ENCODE measurements around the gene VPREB3. TPM values are rescaled to one million over a fixed set of nuclear protein-coding genes. Genes with fewer than 3 reads are reported as not detected.

The VPREB3 gene
- total RNA-seq, 3 donors from 2014 or later = not detected

GRCh38 chr22:23704829-23705228, 49.4 kb downstream of the VPREB3 start:
- TF ChIP-seq, protein P1, sequence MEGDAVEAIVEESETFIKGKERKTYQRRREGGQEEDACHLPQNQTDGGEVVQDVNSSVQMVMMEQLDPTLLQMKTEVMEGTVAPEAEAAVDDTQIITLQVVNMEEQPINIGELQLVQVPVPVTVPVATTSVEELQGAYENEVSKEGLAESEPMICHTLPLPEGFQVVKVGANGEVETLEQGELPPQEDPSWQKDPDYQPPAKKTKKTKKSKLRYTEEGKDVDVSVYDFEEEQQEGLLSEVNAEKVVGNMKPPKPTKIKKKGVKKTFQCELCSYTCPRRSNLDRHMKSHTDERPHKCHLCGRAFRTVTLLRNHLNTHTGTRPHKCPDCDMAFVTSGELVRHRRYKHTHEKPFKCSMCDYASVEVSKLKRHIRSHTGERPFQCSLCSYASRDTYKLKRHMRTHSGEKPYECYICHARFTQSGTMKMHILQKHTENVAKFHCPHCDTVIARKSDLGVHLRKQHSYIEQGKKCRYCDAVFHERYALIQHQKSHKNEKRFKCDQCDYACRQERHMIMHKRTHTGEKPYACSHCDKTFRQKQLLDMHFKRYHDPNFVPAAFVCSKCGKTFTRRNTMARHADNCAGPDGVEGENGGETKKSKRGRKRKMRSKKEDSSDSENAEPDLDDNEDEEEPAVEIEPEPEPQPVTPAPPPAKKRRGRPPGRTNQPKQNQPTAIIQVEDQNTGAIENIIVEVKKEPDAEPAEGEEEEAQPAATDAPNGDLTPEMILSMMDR (IDR thresholded peaks at IDR 0.05) = no peak
- Histone ChIP-seq H3K27ac (no peak overlapping the region), H3K36me3 (no peaks in the 10 kb centered on the region), H3K9me3 (no peaks in the 10 kb centered on the region), H3K4me3 (no peak overlapping the region), H3K27me3 (no peaks in the 10 kb centered on the region), H3K4me1 (no peaks in the 10 kb centered on the region)
- DNase-seq (ENCODE audit: low spot score in 2 of 2) = no peak
- intact Hi-C loops (cut with DNase I; ENCODE audit: low total_unique reads) = no loop called here

DNA sequence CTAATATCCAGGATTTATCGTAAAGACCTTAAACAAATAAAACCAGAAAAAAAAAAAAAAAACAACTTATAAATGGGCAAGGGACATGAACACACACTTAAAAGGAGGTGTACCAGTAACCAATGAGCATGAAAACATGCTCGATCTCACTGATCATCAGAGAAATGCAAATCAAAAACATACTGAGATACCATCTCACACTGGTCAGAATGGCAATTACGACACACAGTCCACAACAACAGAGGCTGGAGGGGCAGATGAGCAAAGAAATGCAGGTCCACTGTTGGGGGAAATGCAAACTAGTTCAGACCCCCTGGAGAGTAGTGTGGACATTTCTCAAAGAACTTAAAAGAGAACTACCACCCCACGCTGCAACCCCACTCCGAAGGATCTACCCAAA, 50.2 kb downstream of the VPREB3 start:
- H3K4me3 ChIP-seq = no peak overlapping the region
- H3K4me1 ChIP-seq = no peaks in the 10 kb centered on the region
- intact Hi-C loops (cut with DNase I; ENCODE audit: low total_unique reads) = no loop called here
- TF ChIP-seq POLR2AphosphoS5 (IDR thresholded peaks at IDR 0.05) = no peak
- TF ChIP-seq, protein P1 (IDR thresholded peaks at IDR 0.05) = no peak
- TF ChIP-seq POLR2A (IDR thresholded peaks at IDR 0.05) = no peak
- H3K27me3 ChIP-seq = no peaks in the 10 kb centered on the region
- H3K27ac ChIP-seq = no peak overlapping the region
- H3K36me3 ChIP-seq = no peaks in the 10 kb centered on the region
- no peaks in the 10 kb centered on the region for H3K9me3 ChIP-seq
- DNase-seq (ENCODE audit: low spot score in 2 of 2) = no peak

Other genes with a start within 250 kb of the VPREB3 start
- not detected for gene IGLL1, start 174.1 kb downstream of the VPREB3 start, total RNA-seq
- gene DRICH1, start 122.1 kb downstream of the VPREB3 start, total RNA-seq = 1 to 10 TPM in 2 of 3 donors, not detected in 1; 1.0 to 1.3 TPM
- 1 to 10 TPM in 1 of 3 donors, not detected in 2; 2.0 TPM for gene RGL4, start 63.4 kb downstream of the VPREB3 start, total RNA-seq
- gene ZNF70, start 3.3 kb downstream of the VPREB3 start, total RNA-seq = 1 to 10 TPM; 3.2 to 4.6 (median 4.1) TPM
- not detected for gene C22orf15, start 8.6 kb upstream of the VPREB3 start, total RNA-seq
- 10 to 100 TPM in 2 of 3 donors, 1 to 10 TPM in 1; 5.6 to 22.8 (median 21.4) TPM for gene CHCHD10, start 13.5 kb upstream of the VPREB3 start, total RNA-seq
- gene MMP11, start 18.4 kb upstream of the VPREB3 start, total RNA-seq = 1 to 10 TPM; 1.9 to 6.2 (median 4.8) TPM
- gene SMARCB1, start 32.5 kb upstream of the VPREB3 start, total RNA-seq = 10 to 100 TPM; 34.6 to 60.2 (median 50.1) TPM
- gene DERL3, start 84.6 kb upstream of the VPREB3 start, total RNA-seq = 1 to 10 TPM in 2 of 3 donors, under 1 TPM in 1; 0.48 to 6.6 (median 2.8) TPM
- gene SLC2A11, start 103.5 kb upstream of the VPREB3 start, total RNA-seq = 10 to 100 TPM; 10.2 to 17.0 (median 13.1) TPM
- gene MIF, start 140.0 kb upstream of the VPREB3 start, total RNA-seq = 100 to 1,000 TPM; 191 to 466 (median 261) TPM
- 10 to 100 TPM in 1 of 3 donors, 1 to 10 TPM in 2; 4.3 to 16.1 (median 4.3) TPM for gene GSTT2B, start 206.8 kb upstream of the VPREB3 start, total RNA-seq
- 1 to 10 TPM in 2 of 3 donors, not detected in 1; 1.0 to 1.3 TPM for gene DDTL, start 212.5 kb upstream of the VPREB3 start, total RNA-seq
- 100 to 1,000 TPM; 122 to 146 (median 136) TPM for gene DDT, start 220.0 kb upstream of the VPREB3 start, total RNA-seq
- gene GSTT2, start 225.7 kb upstream of the VPREB3 start, total RNA-seq = not detected

Measured in breast epithelium (tissue), 4 donors.